ENCODE results near the gene ZC3H10.
"Not testable (repeated sequence)": the region's sequence is repeated elsewhere in the genome, so short reads cannot be mapped to it uniquely, and the experiment has no call there.

ZC3H10 gene

DNA sequence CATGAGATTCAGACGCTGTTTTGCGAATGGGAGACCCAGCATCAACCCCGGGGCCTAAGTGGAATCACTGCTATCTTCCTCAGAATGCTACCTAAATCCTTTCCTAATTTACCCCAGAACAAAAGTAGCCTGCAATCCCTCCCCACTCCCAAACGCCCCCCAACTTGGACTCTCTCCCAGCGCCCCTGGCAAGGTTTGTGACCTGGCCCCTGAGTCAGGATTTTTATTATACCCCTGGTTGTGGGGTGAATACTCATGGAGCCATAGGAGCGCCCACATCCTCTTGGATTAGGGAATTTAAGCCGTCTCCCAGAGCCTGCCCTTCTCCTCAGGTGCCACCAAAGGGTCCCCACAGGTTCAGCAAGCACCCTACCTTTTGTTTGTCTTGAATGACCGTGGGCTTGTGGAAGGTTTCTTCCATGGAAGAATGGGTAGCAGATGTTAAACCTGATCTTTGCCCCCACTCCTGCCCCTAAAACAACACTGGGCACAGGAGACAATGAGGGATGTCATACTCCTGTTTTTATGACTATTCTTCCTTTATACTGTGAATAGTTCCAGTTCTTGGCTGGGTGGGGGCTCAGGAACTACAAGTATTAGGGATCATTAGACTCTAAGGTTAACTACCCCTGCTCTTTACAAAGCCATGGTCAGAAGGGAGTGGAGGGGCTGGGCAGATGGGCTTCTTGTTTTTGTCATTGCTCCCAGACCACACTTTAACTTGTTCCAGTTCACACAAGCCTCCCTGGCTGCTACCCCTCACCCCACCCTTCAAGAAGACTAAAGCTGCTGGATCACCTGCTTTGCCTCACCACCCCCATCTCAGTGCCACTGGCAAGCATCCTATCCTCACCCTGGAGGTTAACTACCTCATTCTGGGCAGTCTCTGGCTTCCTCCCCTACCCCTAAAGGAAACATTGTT, 35.0 kb downstream of the ZC3H10 start:
- in situ Hi-C loops (cut with HindIII; ENCODE audit: low sequenced_read_pairs) = no loop called here

DNA sequence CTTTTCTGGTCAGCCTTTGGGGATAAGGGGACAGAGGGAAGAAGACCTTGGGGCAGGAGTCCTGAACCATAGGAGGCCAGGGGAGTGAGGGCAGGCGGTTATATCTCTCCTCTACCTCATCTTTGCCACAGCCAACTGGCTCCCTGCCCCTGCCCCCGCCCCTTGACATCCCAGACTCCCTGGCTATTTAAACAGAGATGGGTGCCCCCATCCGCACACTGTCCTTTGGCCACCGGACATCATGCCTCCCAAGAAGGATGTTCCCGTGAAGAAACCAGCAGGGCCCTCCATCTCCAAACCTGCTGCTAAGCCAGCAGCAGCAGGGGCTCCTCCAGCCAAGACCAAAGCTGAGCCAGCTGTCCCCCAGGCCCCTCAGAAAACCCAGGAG, 35.6 kb downstream of the ZC3H10 start:
- in situ Hi-C loops (cut with HindIII; ENCODE audit: low sequenced_read_pairs) = no loop called here

DNA sequence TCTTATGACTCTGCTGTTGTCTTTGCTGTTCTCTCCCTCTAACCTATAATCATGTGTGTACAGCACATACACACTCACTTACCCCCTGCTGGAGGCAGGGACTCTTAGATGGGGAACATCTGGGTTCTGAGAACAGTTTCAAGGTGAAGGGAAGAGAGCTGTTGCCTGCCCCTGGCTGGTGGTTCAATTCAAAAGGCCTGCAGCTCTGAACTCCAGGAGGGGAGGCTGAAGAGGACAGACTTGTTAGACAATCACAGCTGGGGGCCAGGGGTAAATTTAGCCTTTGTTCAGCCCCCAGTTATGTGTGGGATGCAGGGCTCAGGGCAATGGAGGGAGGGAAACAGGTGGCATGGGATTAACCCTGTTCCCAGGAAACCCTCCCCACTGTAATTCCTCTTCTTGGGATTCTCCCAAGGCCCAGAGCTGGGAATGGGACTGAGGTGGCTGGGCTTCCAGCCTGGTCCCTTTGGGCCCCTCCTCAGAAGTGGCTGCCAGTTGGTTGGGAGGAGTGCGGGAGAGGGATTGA, 36.2 kb downstream of the ZC3H10 start:
- in situ Hi-C loops (cut with HindIII; ENCODE audit: low sequenced_read_pairs) = no loop called here

DNA sequence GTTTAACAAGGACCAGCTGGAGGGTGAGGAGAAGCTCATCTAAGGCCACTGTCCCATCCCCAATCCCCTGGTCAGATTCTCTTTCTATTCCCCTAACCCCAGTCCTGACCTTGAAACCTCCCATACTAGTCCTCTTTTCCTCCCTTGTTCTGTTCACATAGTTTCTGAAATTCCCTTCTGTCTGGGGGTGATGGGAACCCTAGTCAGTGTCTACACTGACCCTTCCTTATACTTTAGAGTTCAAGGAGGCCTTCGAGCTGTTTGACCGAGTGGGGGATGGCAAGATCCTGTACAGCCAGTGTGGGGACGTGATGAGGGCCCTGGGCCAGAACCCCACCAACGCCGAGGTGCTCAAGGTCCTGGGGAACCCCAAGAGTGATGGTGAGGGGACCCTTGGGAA, 36.8 kb downstream of the ZC3H10 start:
- in situ Hi-C loops (cut with HindIII; ENCODE audit: low sequenced_read_pairs) = no loop called here

DNA sequence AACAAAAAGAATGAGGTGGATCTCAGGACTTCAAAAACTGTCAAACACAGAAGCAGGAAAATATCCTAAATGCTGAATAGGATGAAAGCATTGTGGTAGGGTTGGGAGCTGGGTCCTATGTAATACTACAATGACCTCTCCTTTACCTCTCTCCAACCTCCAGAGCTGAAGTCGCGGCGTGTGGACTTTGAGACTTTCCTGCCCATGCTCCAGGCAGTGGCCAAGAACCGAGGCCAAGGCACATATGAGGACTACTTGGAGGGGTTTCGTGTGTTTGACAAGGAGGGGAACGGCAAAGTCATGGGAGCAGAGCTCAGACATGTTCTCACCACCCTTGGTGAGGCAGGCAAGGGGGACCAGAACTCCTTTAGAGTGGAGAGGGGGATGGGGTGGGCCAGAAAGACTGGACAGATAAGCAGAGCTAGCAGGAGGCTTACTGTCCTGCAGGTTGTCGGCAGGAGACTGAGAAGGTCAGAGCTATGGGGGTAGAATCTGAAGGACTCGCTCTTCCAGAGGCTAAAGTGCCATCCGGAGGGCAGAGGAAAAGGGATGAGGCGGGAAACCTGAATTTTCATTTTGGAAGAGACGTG, 37.3 kb downstream of the ZC3H10 start:
- in situ Hi-C loops (cut with HindIII; ENCODE audit: low sequenced_read_pairs) = no loop called here

DNA sequence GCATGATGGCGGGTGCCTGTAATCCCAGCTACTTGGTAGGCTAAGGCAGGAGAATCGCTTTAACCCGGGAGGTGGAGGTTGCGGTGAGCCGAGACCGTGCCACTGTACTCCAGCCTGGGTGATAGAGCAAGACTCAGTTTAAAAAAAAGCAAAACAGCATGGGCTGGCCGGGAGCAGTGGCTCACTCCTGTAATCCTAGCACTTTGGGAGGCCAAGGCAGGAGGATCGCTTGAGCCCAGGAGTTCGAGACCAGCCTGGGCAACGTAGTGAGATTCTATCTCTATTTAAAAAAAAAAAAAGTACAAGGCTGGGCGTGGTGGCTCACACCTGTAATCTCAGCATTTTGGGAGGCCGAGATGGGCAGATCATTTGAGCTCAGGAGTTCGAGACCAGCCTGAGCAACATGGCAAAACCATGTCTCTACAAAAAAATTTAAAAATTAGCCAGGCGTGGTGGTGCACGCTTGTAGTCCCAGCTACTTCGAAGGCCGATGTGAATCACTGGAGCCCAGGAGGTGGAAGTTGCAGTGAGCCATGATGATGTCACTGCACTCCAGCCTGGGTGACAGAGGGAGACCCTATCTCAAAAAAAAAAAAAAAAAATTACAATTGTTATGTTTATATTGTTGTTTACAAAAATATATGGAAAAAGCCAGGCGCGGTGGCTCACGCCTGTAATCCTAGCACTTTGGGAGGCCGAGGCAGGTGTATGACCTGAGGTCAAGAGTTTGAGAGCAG, 38.6 kb downstream of the ZC3H10 start:
- in situ Hi-C loops (cut with HindIII; ENCODE audit: low sequenced_read_pairs) = not testable (repeated sequence)

DNA sequence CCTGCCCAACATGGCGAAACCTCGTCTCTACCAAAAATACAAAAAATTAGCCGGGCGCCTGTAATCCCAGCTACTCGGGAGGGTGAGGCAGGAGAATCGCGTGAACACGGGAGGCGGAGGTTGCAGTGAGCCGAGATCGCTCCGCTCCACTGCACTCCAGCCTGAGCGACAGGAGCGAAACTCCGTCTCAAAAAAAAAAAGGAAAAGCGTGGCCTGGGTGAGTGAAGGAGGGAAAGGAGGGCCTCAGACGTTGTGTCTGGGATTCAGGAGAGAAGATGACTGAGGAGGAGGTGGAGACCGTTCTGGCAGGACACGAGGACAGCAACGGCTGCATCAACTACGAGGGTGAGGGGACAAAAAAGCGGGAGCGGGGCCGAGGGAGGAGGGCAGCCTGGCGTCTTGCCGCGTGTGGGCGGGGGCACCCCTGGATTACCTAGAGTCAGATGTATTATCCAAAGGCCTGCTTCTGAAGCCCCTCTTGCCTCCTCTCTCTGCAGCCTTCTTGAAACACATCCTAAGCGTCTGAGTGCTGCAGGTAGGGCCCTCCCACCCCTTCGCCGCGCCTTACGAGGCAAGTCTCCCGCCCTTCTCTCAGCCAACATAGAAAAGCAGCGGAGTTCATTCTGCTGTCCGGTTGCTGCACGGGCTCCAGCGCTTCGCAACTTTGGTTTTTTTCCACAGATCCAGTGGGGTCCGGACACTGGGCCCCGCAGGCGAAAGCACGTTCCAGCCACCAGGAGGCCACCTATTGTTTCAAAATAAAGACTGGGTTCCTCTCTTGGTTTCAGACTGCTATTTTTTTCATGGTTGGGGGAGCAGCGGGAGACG, 39.3 kb downstream of the ZC3H10 start:
- in situ Hi-C loops (cut with HindIII; ENCODE audit: low sequenced_read_pairs) = no loop called here

DNA sequence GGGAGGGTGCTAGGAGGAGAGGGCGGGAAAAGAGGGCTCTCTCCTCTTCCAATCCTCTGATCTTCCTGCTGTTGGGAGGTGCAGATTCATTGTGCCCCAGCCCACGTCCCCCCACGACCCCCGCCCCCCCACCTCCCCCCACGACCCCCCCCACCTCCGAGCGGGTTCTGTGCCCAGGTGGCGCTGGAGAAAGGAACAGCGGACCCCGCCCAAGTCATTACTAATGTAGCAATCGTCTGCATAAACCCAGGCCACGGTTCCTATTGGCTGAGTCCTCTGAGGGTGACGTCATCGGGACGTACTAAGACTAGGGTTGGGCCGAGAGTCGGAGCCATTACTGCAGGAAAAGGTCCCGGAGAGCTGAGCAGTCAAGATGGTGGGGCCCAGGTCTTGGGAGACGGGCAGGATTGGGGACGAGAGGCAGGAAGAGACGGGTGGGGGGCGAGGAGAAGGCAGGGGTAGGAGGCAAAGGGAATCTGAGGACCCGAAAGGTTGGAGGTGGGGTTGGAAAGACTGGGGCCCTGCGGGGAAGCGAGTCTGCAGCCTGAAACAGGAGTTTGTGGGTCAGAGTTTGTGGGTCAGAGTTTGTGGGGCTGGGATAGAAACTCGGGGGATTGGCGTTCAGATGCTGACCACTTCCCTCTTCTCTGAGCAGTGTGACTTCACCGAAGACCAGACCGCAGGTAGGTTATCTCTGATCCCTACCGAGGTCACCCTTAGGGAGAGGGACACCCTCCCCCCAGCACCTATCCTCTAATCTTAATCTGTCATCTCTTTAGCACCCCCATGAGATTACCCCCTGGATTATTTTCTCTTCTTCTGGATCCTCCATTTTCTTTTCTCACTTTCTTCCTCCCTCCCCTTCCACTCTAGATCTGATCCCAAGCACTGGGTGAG, 40.2 kb downstream of the ZC3H10 start, which contains the start of gene MYL6:
TSS of gene MYL6 (plus strand) at position 331 of the 897 bp plus-strand sequence. CDS start at position 374, 43 bp downstream.
- in situ Hi-C loops (cut with HindIII; ENCODE audit: low sequenced_read_pairs) = no loop called here

DNA sequence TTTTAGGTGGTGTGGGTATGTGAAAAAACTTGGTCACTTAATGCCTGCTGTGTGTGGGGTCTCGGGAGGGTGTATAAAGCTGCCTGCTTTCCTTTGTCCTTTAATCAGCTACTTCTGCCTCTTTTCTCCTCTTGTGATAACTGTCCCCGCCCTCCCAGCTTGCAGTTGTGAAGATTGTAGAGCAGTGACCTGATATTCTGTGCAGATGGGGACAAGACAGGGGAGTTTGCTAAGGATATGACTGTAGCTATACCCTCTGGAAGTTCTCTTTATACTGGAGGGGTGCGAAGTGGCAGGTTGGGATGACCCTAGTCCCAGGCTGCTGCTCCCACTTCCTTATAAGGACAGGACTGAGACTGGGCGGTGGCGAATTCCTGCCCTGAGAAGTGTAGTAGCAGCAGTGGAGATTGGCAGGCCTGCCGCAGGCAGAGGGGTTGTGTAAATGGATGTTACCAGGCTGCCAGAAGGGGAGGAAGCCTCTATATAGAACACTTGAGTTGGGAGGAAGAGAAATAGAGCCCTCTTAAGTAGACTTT, 40.9 kb downstream of the ZC3H10 start:
- in situ Hi-C loops (cut with HindIII; ENCODE audit: low sequenced_read_pairs) = no loop called here

DNA sequence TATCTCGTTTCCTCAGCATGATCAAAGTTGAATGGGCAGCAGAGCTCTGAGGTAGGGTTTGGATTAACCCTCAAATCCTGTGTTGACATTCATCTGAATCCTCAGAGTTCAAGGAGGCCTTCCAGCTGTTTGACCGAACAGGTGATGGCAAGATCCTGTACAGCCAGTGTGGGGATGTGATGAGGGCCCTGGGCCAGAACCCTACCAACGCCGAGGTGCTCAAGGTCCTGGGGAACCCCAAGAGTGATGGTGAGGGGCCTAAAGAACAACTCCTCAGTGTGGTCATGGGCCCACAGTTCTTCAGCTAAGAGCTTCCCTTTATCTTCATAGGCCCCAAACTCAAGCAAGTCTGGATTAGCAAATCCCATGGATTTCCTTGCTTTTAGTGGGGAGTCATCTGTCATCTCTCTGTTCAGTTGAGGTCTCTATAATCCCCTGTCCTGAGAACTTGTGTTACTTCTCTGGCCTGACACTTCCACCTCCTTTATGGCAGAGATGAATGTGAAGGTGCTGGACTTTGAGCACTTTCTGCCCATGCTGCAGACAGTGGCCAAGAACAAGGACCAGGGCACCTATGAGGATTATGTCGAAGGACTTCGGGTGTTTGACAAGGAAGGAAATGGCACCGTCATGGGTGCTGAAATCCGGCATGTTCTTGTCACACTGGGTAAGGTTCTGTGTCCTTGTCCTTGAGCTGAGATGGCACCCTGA, 41.6 kb downstream of the ZC3H10 start:
- in situ Hi-C loops (cut with HindIII; ENCODE audit: low sequenced_read_pairs) = no loop called here

DNA sequence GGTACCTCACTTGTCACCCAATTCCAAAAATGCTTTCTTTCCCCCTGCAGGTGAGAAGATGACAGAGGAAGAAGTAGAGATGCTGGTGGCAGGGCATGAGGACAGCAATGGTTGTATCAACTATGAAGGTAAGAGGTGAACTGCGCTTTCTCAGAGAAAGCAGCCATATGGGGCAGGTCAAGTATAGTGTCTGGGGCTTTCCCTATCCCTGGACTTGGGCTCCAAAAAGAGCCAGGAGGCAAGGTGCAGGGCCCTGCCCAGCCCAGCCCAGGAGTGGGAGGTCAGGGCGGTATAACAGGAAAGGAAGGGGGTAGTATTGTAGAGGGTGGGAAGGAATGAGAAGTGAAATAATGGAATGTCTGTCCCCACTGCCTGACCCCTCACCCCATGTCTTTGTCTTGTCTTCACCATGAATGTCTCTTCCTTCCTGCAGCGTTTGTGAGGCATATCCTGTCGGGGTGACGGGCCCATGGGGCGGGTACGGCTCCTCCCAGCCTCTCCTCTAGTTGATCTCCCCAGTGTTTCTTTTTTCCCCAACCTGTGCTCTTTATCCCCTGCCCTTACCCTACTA, 42.2 kb downstream of the ZC3H10 start:
- in situ Hi-C loops (cut with HindIII; ENCODE audit: low sequenced_read_pairs) = no loop called here

DNA sequence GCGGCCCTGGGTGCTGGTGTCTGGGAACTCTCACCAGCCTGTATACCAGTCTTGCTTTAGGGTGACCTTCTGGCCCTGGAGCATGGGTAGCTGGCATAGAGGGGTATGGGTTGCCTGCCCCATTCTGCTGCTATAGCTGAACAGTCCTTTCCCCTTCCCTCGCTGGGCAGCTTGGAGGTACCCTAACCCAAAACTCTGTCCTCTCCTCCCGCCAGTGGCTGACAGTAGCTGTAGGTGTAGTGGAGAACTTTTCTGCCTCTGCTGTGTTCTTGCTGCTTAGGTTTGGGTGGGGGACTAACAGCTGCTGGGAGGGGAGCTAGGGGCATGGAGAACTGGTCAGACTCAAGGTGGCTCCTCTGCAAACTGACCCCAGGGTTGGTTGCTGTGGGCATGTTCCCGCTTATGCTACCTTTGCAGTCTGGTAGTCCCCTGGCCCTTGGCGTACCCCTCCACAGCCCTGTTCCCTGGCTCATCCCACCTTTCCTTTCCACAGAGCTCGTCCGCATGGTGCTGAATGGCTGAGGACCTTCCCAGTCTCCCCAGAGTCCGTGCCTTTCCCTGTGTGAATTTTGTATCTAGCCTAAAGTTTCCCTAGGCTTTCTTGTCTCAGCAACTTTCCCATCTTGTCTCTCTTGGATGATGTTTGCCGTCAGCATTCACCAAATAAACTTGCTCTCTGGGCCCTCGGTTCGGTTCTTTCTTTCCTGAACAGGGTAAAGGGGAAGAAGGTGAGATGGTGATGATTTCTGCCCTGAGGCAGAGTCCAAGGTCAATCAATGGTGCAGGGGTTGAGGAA, 43.0 kb downstream of the ZC3H10 start:
- in situ Hi-C loops (cut with HindIII; ENCODE audit: low sequenced_read_pairs) = no loop called here

DNA sequence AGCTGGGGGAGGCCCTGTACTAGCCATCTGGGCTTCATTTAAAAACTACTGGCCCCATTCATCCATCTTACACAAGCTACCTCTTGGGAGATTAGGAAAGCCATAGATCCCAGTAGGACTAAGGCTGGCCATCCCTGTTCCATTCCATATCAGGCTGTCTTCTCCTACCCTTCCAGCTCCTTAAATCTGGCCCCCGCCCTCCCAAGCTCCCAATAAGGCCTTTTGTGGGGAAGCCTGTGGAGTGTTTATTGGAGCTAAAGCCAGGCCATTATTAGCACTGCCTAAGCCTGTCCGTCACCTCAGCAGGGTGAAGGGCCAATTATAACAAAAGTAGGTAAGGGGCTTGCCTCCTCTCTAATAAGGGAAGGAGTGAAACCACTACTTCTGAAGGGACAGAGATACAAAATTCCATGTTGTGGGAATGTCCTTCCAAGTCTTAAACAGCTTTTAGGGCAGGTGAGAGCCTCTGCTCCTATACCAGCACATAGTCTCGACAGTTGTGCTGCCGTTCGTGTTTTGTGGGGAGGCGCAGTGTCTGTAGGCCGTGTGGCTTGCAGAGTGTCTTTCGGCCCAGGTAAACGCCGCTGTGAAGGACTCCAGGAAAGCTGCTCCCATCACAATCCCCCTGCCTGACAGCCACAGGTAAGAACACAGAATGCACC, 43.8 kb downstream of the ZC3H10 start:
- in situ Hi-C loops (cut with HindIII; ENCODE audit: low sequenced_read_pairs) = no loop called here

DNA sequence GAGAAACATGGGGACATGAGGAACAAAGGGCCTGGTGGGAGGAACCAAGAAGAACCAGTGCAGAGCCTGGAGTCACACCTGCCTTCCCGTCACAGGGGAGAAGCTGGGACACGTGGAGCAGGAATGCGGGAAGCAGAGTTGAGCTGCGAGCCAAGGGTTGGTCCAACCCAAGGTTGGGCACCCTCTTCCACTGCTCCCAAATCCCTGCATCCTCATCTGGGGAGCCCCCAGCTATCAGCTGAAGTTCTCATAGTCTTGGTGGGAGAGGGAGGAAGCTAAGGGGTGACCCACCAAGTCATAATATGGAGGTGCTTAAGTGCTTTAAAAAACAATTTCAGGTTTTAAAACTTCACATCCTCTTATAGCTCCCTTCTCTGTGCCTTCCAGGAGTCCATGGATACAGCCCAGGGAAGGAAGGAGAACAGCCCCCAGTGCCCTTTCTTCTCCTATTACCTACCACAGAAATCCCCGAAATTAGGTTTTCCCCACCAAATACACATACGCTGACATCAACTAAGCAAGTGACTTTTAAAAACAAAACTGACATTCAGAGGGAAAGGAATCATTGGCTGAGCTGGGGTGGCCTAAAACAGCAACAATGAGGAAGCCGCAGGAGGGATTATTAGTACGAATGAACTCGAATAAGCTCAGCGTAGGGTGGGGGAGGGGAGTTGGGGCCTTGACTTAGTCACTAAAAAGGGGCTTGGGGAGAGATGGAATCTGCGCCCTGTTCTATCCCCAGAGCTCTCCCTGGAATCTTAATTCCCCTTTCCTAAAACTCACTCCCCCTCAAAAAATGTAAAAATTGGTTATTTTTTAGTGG, 44.6 kb downstream of the ZC3H10 start:
- in situ Hi-C loops (cut with HindIII; ENCODE audit: low sequenced_read_pairs) = no loop called here

DNA sequence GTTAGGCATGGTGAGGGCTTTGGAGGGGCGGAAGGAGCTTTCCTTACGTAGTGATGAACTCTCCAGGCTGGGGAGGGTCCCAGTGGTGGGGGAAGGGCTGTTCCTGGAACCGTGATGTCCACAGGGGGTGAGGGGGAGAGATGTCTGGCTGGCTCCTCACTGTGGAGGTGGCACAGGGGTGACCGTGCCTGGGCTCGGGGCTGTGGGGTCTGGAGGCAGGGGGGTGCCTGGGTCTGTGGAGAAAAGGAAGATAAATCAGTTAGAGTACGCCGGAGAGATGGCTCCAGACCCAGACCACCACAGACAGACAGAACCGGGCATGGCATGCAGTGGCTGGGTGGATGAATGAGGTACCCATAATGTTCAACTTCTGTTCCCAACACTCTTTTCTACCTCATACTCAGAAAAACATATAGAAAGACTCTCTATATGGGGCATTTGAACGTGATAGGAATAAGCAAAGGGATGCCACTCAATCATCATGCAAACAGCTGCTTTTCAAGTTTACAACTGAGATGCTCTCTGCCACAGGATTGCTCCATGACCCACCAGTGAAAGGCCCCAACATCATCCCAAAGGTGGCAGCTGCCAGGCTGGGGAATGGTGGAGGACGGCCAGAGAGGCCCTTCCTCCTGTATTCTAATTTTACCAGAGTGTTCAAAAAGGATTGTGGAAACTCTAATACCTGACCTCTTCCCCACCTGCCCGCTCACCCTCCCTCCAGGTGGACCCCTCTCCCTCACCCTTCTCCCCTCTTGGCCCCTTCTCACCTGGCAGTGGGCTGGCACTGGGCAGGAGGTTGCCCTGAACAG, 45.7 kb downstream of the ZC3H10 start:
- in situ Hi-C loops (cut with HindIII; ENCODE audit: low sequenced_read_pairs) = no loop called here

Data from endothelial cell of hepatic sinusoid (primary cell).